Suprapubic skin (tissue), 3 donors: ENCODE measurements around the gene LAMTOR2.

Source experiments
- CTCF ChIP-seq, 2 donors: fragments of 200-600 bp in 1 of 2; fragments of 450-650 bp in 1 of 2; sonication (generic) in 1 of 2; IDR thresholded peaks; one replicate each; pipeline ENCODE4 v1.5.1; 2016 to 2019; ENCODE audit warnings: antibody characterized with exemption in 2 of 2, mild to moderate bottlenecking in 1 of 2, moderate library complexity in 1 of 2
- POLR2AphosphoS5 ChIP-seq, 3 donors: sonication (generic); formaldehyde crosslinking; IDR thresholded peaks; one replicate each; pipeline ENCODE4 v1.6.1; 2017; ENCODE audit warnings: antibody characterized with exemption in 3 of 3

- TF ChIP-seq CTCF (IDR thresholded peaks at IDR 0.05), result no peak
- TF ChIP-seq POLR2AphosphoS5 (IDR thresholded peaks at IDR 0.05), result no peak
Observed at GRCh38 chr1:156006666-156007376, 47.8 kb upstream of the LAMTOR2 start.
